Endothelial cell of umbilical vein (primary cell): ENCODE data around the gene MACROD2. TPM values are rescaled to one million over a fixed set of nuclear protein-coding genes. Genes with fewer than 3 reads are reported as not detected.

Source experiments
- BruUV-seq: library from RNA; stranded (reverse); fragments of 400-500 nt; replicated peaks from 2 replicates; lab custom pipeline; 2021; lab: Mats Ljungman, UMichigan
- CTCF ChIA-PET: fragments of 300-600, 350-600 bp; sonication (Branson Sonifier 250); formaldehyde crosslinking; loops from one replicate; lab custom pipeline; 2021; ENCODE audit warnings: antibody characterized with exemption, inconsistent platforms; lab: Charles Lee
- POLR2A ChIA-PET: fragments of 300-600, 350-600 bp; sonication (Branson Sonifier 250); formaldehyde crosslinking; loops from one replicate; lab custom pipeline; 2021; ENCODE audit warnings: antibody characterized with exemption, inconsistent platforms; lab: Charles Lee
- DNase-seq: peaks from one replicate; pipeline ENCODE4 v3.0.0-alpha.2; 2011; ENCODE audit warnings: low read depth, low spot score
- FAIRE-seq: peaks from 2 replicates; lab custom pipeline; 2011; peaks lifted over from hg19 to GRCh38; lab: Jason Lieb, UNC
- H2AFZ ChIP-seq: 2 replicates; pipeline ENCODE4 v1.6.0; 2012; ENCODE audit warnings: low read depth, low read length, control low read depth, inconsistent platforms
- H3K27ac ChIP-seq: 2 replicates; pipeline ENCODE4 v1.5.1; 2011; ENCODE audit warnings: low read depth, mild to moderate bottlenecking, control low read depth, low read length, moderate library complexity; ENCODE audit not compliant: insufficient read depth
- H3K27me3 ChIP-seq, 2 experiments: 2 replicates each; pipeline versions ENCODE4 v1.6.0 to v1.6.1; 2011; ENCODE audit warnings: low read length in 2 of 2, mixed read lengths in 1 of 2; ENCODE audit not compliant: control insufficient read depth in 2 of 2, insufficient read depth in 2 of 2
- H3K36me3 ChIP-seq, 2 experiments: 2 replicates in 1 of 2; 3 replicates in 1 of 2; pipeline ENCODE4 v1.5.1; 2011; ENCODE audit warnings: low read length in 2 of 2, mild to moderate bottlenecking in 1 of 2, moderate library complexity in 1 of 2; ENCODE audit not compliant: control insufficient read depth in 2 of 2, insufficient read depth in 2 of 2; ENCODE audit errors: extremely low read depth in 1 of 2
- H3K4me1 ChIP-seq: 3 replicates; pipeline ENCODE4 v1.5.1; 2011; ENCODE audit warnings: mild to moderate bottlenecking, low read length; ENCODE audit not compliant: control insufficient read depth, insufficient read depth; ENCODE audit errors: extremely low read depth
- H3K4me2 ChIP-seq: 2 replicates; pipeline ENCODE4 v1.6.1; 2011; ENCODE audit warnings: low read length, control low read depth, mixed read lengths; ENCODE audit not compliant: insufficient read depth
- H3K4me3 ChIP-seq, 3 experiments: fragments of 200-600 bp in 1 of 3; sonication (generic), shearing (Covaris generic) in 1 of 3; replicated peaks in 1 of 3; 2 replicates each; pipeline ENCODE4 v1.5.1; 2011 to 2016; ENCODE audit warnings: control low read depth in 3 of 3, low read length in 3 of 3, mild to moderate bottlenecking in 2 of 3, inconsistent platforms in 1 of 3, low read depth in 1 of 3, moderate library complexity in 1 of 3; ENCODE audit not compliant: insufficient read depth in 1 of 3
- H3K79me2 ChIP-seq: 2 replicates; pipeline ENCODE4 v1.6.0; 2012; ENCODE audit warnings: low read length, inconsistent platforms; ENCODE audit not compliant: control insufficient read depth, insufficient read depth
- H3K9ac ChIP-seq: replicated peaks from 2 replicates; pipeline ENCODE3; 2011; ENCODE audit warnings: low read length, control low read depth; ENCODE audit not compliant: insufficient read depth; ENCODE audit errors: extremely low read depth
- H3K9me1 ChIP-seq: replicated peaks from 3 replicates; pipeline ENCODE4 v1.6.0; 2011; ENCODE audit warnings: mild to moderate bottlenecking, low read length; ENCODE audit not compliant: control insufficient read depth, insufficient read depth; ENCODE audit errors: extremely low read depth
- H3K9me3 ChIP-seq: replicated peaks from 2 replicates; pipeline ENCODE4 v1.5.1; 2012; ENCODE audit warnings: low read length, inconsistent platforms; ENCODE audit not compliant: control insufficient read depth, insufficient read depth
- H4K20me1 ChIP-seq: replicated peaks from 2 replicates; pipeline ENCODE3; 2011; ENCODE audit warnings: mild to moderate bottlenecking, low read length; ENCODE audit not compliant: control insufficient read depth, insufficient read depth; ENCODE audit errors: extremely low read depth
- EZH2 ChIP-seq: IDR thresholded peaks from 2 replicates; pipeline ENCODE4 v1.6.1; 2012; ENCODE audit warnings: borderline replicate concordance, low read depth, mild to moderate bottlenecking, moderate library complexity, low read length, inconsistent platforms; ENCODE audit not compliant: severe bottlenecking
- FOS ChIP-seq: IDR thresholded peaks from 2 replicates; pipeline ENCODE4 v1.6.1; 2011; ENCODE audit warnings: mild to moderate bottlenecking, low read length, moderate library complexity, borderline replicate concordance; ENCODE audit not compliant: insufficient read depth
- GATA2 ChIP-seq: IDR thresholded peaks from 2 replicates; pipeline ENCODE4 v1.7.0; 2011; ENCODE audit warnings: low read depth, mild to moderate bottlenecking, moderate library complexity, mixed read lengths, low read length; ENCODE audit not compliant: insufficient read length, insufficient read depth
- JUN ChIP-seq: IDR thresholded peaks from 2 replicates; pipeline ENCODE4 v1.6.1; 2011; ENCODE audit warnings: borderline replicate concordance, low read depth; ENCODE audit not compliant: insufficient read length, insufficient read depth
- MYC ChIP-seq: IDR thresholded peaks from one replicate; pipeline ENCODE4 v1.6.1; 2011; ENCODE audit warnings: mild to moderate bottlenecking, low read depth, low read length
- POLR2A ChIP-seq: IDR thresholded peaks from 2 replicates; pipeline ENCODE4 v1.6.1; 2012; ENCODE audit warnings: low read depth, mild to moderate bottlenecking, control low read depth, low read length
- POLR2AphosphoS5 ChIP-seq: IDR thresholded peaks from 2 replicates; pipeline ENCODE4 v1.6.1; 2012; ENCODE audit warnings: low read depth, mild to moderate bottlenecking, control low read depth, low read length, moderate library complexity; ENCODE audit not compliant: insufficient read depth
- dilution Hi-C: fragments of 300-500 bp; cut with MboI; formaldehyde crosslinking; loops from one replicate; pipeline ENCODE4 v1.15.0; 2019; ENCODE audit warnings: low sequenced_read_pairs; ENCODE audit not compliant: extremely low pct_ligation_motif_present
- intact Hi-C: fragments of 100-400 bp; cut with micrococcal nuclease; formaldehyde crosslinking; loops from one replicate; pipeline ENCODE4 v1.10.0; 2022
- polyA plus RNA-seq, 4 experiments: library from polyadenylated mRNA; depleted of rRNA in 3 of 4; stranded (reverse) in 3 of 4; unstranded in 1 of 4; fragments of >200 nt; gene quantifications; 2 replicates each; pipeline versions ENCODE4 v1.2.1 to v1.2.3, GENCODE V29; 2011 to 2012; ENCODE audit warnings: missing spikeins in 1 of 4
- total RNA-seq: library from RNA; stranded (reverse); gene quantifications from 2 replicates; pipeline ENCODE4 v1.2.3, GENCODE V29; 2021
- TF ChIP-seq, protein P1 (sequence below), 2 donors: IDR thresholded peaks; 1 replicate in 1 of 2; 2 replicates in 1 of 2; pipeline ENCODE4 v1.5.1; 2011; ENCODE audit warnings: low read length in 2 of 2, mild to moderate bottlenecking in 2 of 2, moderate library complexity in 2 of 2, control low read depth in 1 of 2, inconsistent platforms in 1 of 2, low read depth in 1 of 2; ENCODE audit not compliant: insufficient read depth in 1 of 2; ENCODE audit errors: extremely low read depth in 1 of 2
- TF ChIP-seq, protein P2 (sequence below): IDR thresholded peaks from 2 replicates; pipeline ENCODE4 v1.6.1; 2011; ENCODE audit not compliant: insufficient read depth, insufficient read length

Gene MACROD2
- total and polyA plus RNA-seq, 2 donors (not counting 3 experiments of a cell fraction or from before 2014, with no cell fraction given), result 0.11 to 0.73 TPM

DNA sequence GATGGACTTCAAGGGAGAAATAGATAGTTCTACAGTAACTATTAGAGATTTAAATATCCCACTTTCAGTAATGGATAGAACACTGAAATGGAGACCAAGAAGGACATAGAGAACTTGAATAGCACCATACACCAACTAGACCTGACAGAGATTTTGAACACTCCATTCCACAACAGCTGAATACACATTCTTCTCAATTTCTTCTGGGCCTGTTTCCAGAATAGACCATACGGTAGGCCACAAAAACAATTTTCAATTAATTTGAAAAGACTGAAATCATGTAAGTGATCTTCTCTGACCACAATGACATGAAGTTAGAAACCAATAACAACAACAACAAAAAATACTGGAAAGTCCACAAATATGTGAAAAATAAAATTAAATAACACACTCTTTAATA, 1321.2 kb downstream of the MACROD2 start:
- no peak overlapping the region for H3K4me2 ChIP-seq
- ChIA-PET CTCF (no interaction called here), POLR2A (no interaction called here)
- intact Hi-C loops (no loop called here), dilution Hi-C loops (no loop called here)
- no peaks in the 10 kb centered on the region for H3K27me3 ChIP-seq
- no TSS peak for BruUV-seq
- H3K27ac ChIP-seq, result no peak overlapping the region
- H4K20me1 ChIP-seq, result no peaks in the 10 kb centered on the region
- no peak overlapping the region for H3K9ac ChIP-seq
- H3K79me2 ChIP-seq, result no peaks in the 10 kb centered on the region
- H3K4me3 ChIP-seq, result no peak overlapping the region
- H3K4me1 ChIP-seq, result no peaks in the 10 kb centered on the region
- H3K9me1 ChIP-seq, result no peaks in the 10 kb centered on the region
- DNase-seq, result no peak
- no peaks in the 10 kb centered on the region for H3K9me3 ChIP-seq
- TF ChIP-seq EZH2 (no peak), POLR2A (no peak), POLR2AphosphoS5 (no peak), JUN (no peak), FOS (no peak), MYC (no peak), GATA2 (no peak)
- TF ChIP-seq, protein P1, sequence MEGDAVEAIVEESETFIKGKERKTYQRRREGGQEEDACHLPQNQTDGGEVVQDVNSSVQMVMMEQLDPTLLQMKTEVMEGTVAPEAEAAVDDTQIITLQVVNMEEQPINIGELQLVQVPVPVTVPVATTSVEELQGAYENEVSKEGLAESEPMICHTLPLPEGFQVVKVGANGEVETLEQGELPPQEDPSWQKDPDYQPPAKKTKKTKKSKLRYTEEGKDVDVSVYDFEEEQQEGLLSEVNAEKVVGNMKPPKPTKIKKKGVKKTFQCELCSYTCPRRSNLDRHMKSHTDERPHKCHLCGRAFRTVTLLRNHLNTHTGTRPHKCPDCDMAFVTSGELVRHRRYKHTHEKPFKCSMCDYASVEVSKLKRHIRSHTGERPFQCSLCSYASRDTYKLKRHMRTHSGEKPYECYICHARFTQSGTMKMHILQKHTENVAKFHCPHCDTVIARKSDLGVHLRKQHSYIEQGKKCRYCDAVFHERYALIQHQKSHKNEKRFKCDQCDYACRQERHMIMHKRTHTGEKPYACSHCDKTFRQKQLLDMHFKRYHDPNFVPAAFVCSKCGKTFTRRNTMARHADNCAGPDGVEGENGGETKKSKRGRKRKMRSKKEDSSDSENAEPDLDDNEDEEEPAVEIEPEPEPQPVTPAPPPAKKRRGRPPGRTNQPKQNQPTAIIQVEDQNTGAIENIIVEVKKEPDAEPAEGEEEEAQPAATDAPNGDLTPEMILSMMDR (IDR thresholded peaks at IDR 0.05; ENCODE audit: extremely low read depth in 1 of 2, insufficient read depth in 1 of 2, low read depth in 1 of 2, low read length in 2 of 2), result no peak
- TF ChIP-seq, protein P2, sequence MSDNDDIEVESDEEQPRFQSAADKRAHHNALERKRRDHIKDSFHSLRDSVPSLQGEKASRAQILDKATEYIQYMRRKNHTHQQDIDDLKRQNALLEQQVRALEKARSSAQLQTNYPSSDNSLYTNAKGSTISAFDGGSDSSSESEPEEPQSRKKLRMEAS, result no peak
- no peaks in the 10 kb centered on the region for H3K36me3 ChIP-seq
- no peak overlapping the region for H2AFZ ChIP-seq
- FAIRE-seq, result no peak
